H1 (cell line): ENCODE results near the gene UBE2E2. TPM values are rescaled to one million over a fixed set of nuclear protein-coding genes. Genes with fewer than 3 reads are reported as not detected.

Experiments used
- CTCF ChIA-PET: fragments of 300-600 bp; sonication (Branson Sonifier 250); formaldehyde crosslinking; loops from one replicate; lab custom pipeline; 2021; ENCODE audit not compliant: partially characterized antibody; lab: Charles Lee
- POLR2A ChIA-PET: fragments of 300-600 bp; sonication (Branson Sonifier 250); formaldehyde crosslinking; loops from one replicate; lab custom pipeline; 2021; ENCODE audit warnings: inconsistent platforms; ENCODE audit not compliant: partially characterized antibody; lab: Charles Lee
- DNase-seq, 2 experiments: peaks; one replicate each; pipeline versions ENCODE4 v3.0.0 to v3.0.0-alpha.2; 2010 to 2022; ENCODE audit warnings: low spot score in 2 of 2, low read depth in 1 of 2, mixed read lengths in 1 of 2
- FAIRE-seq: peaks from 2 replicates; lab custom pipeline; 2011; peaks lifted over from hg19 to GRCh38; lab: Jason Lieb, UNC
- H2AFZ ChIP-seq: 2 replicates; pipeline ENCODE4 v1.8.1; 2012; ENCODE audit warnings: low read length, inconsistent platforms
- H2AK5ac ChIP-seq: 2 replicates; pipeline ENCODE4 v1.6.1; 2013; ENCODE audit warnings: low read depth, low read length
- H2BK120ac ChIP-seq: replicated peaks from 2 replicates; pipeline ENCODE3; 2013; ENCODE audit warnings: low read depth, low read length, inconsistent platforms
- H2BK12ac ChIP-seq: 2 replicates; pipeline ENCODE4 v1.6.1; 2013; ENCODE audit warnings: low read depth, low read length
- H2BK15ac ChIP-seq: 2 replicates; pipeline ENCODE4 v1.6.1; 2013; ENCODE audit warnings: low read length
- H2BK20ac ChIP-seq: 2 replicates; pipeline ENCODE4 v1.6.1; 2013; ENCODE audit warnings: low read length
- H2BK5ac ChIP-seq: 2 replicates; pipeline ENCODE4 v1.6.1; 2013; ENCODE audit warnings: low read depth, low read length
- H3K14ac ChIP-seq: 2 replicates; pipeline ENCODE4 v1.6.1; 2013; ENCODE audit warnings: inconsistent platforms; ENCODE audit not compliant: insufficient read length
- H3K18ac ChIP-seq: 2 replicates; pipeline ENCODE4 v1.6.1; 2013; ENCODE audit warnings: low read length; ENCODE audit errors: extremely low read depth
- H3K23ac ChIP-seq: 2 replicates; pipeline ENCODE4 v1.6.1; 2013; ENCODE audit warnings: inconsistent platforms; ENCODE audit not compliant: insufficient read length
- H3K23me2 ChIP-seq: 2 replicates; pipeline ENCODE4 v1.6.1; 2013; ENCODE audit warnings: low read depth, low read length
- H3K27ac ChIP-seq: 2 replicates; pipeline ENCODE4 v1.6.1; 2011; ENCODE audit warnings: low read depth, low read length, inconsistent platforms
- H3K27me3 ChIP-seq, 4 experiments: replicated peaks in 1 of 4; 1 replicate in 1 of 4; 2 replicates in 3 of 4; pipeline versions ENCODE4 v1.6.1 to v1.8.1; 2011 to 2013; ENCODE audit warnings: low read length in 3 of 4, mild to moderate bottlenecking in 3 of 4, inconsistent platforms in 2 of 4, mixed read lengths in 2 of 4, moderate library complexity in 1 of 4; ENCODE audit not compliant: control insufficient read depth in 3 of 4, insufficient read depth in 3 of 4; ENCODE audit errors: extremely low read depth in 1 of 4
- H3K36me3 ChIP-seq, 4 experiments: 2 replicates each; pipeline versions ENCODE4 v1.6.1 to v1.8.1; 2011 to 2013; ENCODE audit warnings: mild to moderate bottlenecking in 4 of 4, low read length in 3 of 4, moderate library complexity in 2 of 4, control low read depth in 1 of 4, inconsistent platforms in 1 of 4; ENCODE audit not compliant: insufficient read depth in 4 of 4, control insufficient read depth in 2 of 4
- H3K4ac ChIP-seq: replicated peaks from 2 replicates; pipeline ENCODE3; 2013; ENCODE audit warnings: low read length, low read depth, mixed read lengths, inconsistent platforms; ENCODE audit not compliant: insufficient read length
- H3K4me1 ChIP-seq, 4 experiments: replicated peaks in 1 of 4; 1 replicate in 1 of 4; 2 replicates in 3 of 4; pipeline versions ENCODE4 v1.6.1 to v1.8.1; 2011 to 2013; ENCODE audit warnings: low read length in 3 of 4, inconsistent platforms in 2 of 4, mixed read lengths in 1 of 4; ENCODE audit not compliant: insufficient read depth in 4 of 4, control insufficient read depth in 3 of 4
- H3K4me2 ChIP-seq, 2 experiments: 2 replicates each; pipeline versions ENCODE4 v1.6.1 to v1.8.1; 2011 to 2013; ENCODE audit warnings: low read depth in 2 of 2, low read length in 2 of 2, control low read depth in 1 of 2, inconsistent platforms in 1 of 2, mild to moderate bottlenecking in 1 of 2; ENCODE audit not compliant: insufficient read depth in 1 of 2
- H3K4me3 ChIP-seq, 4 experiments: fragments of 200-600, 300-600 bp in 1 of 4; sonication (generic), shearing (Covaris generic), sonication (Bioruptor Twin) in 1 of 4; 2 replicates each; pipeline versions ENCODE4 v1.5.1 to v1.8.1; 2011 to 2016; ENCODE audit warnings: low read length in 4 of 4, low read depth in 3 of 4, control low read depth in 2 of 4, inconsistent platforms in 2 of 4, mild to moderate bottlenecking in 2 of 4, mixed read lengths in 1 of 4, moderate library complexity in 1 of 4; ENCODE audit not compliant: insufficient read depth in 2 of 4; ENCODE audit errors: extremely low read depth in 1 of 4
- H3K56ac ChIP-seq: replicated peaks from 2 replicates; pipeline ENCODE3; 2013; ENCODE audit warnings: low read depth, mild to moderate bottlenecking, mixed read lengths, low read length, inconsistent platforms; ENCODE audit not compliant: insufficient read length
- H3K79me1 ChIP-seq: 2 replicates; pipeline ENCODE4 v1.6.1; 2013; ENCODE audit warnings: low read depth, low read length, control low read depth
- H3K79me2 ChIP-seq, 2 experiments: 2 replicates each; pipeline versions ENCODE4 v1.6.1 to v1.8.1; 2012 to 2013; ENCODE audit warnings: low read length in 2 of 2, mild to moderate bottlenecking in 2 of 2, inconsistent platforms in 1 of 2; ENCODE audit not compliant: insufficient read depth in 2 of 2, control insufficient read depth in 1 of 2
- H3K9ac ChIP-seq, 4 experiments: replicated peaks in 1 of 4; 1 replicate in 1 of 4; 2 replicates in 3 of 4; pipeline versions ENCODE4 v1.6.1 to v1.8.1; 2011 to 2013; ENCODE audit warnings: low read depth in 3 of 4, low read length in 3 of 4, control low read depth in 2 of 4, mild to moderate bottlenecking in 2 of 4, moderate library complexity in 2 of 4, inconsistent platforms in 1 of 4; ENCODE audit errors: extremely low read depth in 1 of 4
- H3K9me3 ChIP-seq, 2 experiments: 2 replicates each; pipeline versions ENCODE4 v1.6.1 to v1.8.1; 2012 to 2013; ENCODE audit warnings: mild to moderate bottlenecking in 2 of 2, moderate library complexity in 2 of 2, control low read depth in 1 of 2, inconsistent platforms in 1 of 2, low read depth in 1 of 2, low read length in 1 of 2, mixed read lengths in 1 of 2; ENCODE audit not compliant: insufficient read depth in 2 of 2
- H4K20me1 ChIP-seq, 2 experiments: replicated peaks in 1 of 2; 2 replicates each; pipeline versions ENCODE3 to v1.8.1; 2011 to 2013; ENCODE audit warnings: inconsistent platforms in 2 of 2, low read length in 2 of 2, mild to moderate bottlenecking in 1 of 2; ENCODE audit not compliant: insufficient read depth in 2 of 2, control insufficient read depth in 1 of 2
- H4K5ac ChIP-seq: 2 replicates; pipeline ENCODE4 v1.6.1; 2013; ENCODE audit warnings: low read length, low read depth, mixed read lengths, inconsistent platforms; ENCODE audit not compliant: insufficient read length
- H4K8ac ChIP-seq: 2 replicates; pipeline ENCODE4 v1.8.0; 2013; ENCODE audit warnings: mild to moderate bottlenecking, moderate library complexity, low read length, inconsistent platforms; ENCODE audit not compliant: insufficient read depth; ENCODE audit errors: extremely low read depth
- H4K91ac ChIP-seq: replicated peaks from 2 replicates; pipeline ENCODE3; 2013; ENCODE audit warnings: low read length, mixed read lengths, inconsistent platforms; ENCODE audit not compliant: insufficient read length
- RAD21 ChIP-seq, 2 experiments: IDR thresholded peaks in 1 of 2; conservative IDR thresholded peaks in 1 of 2; 2 replicates each; pipeline ENCODE4 v1.6.1; 2011; ENCODE audit warnings: low read depth in 2 of 2, low read length in 2 of 2, improper control_type of control experiment in 1 of 2, inconsistent platforms in 1 of 2, mild to moderate bottlenecking in 1 of 2, moderate library complexity in 1 of 2
- SP2 ChIP-seq: IDR thresholded peaks from 2 replicates; pipeline ENCODE4 v1.6.1; 2012; ENCODE audit warnings: mild to moderate bottlenecking, low read length, inconsistent platforms
- WGBS, 2 experiments: shearing (Covaris generic) in 1 of 2; methylation state at CpG; one replicate each; pipeline versions ENCODE4 v1.1.6 to v1.1.7; 2013 to 2015; ENCODE audit warnings: low lambda C conversion rate in 2 of 2, mixed read lengths in 2 of 2, inconsistent platforms in 1 of 2, low coverage in 1 of 2, missing lambda C conversion rate in 1 of 2; ENCODE audit not compliant: insufficient replicate concordance in 2 of 2, insufficient coverage in 1 of 2, insufficient read length in 1 of 2; ENCODE audit errors: extremely low coverage in 1 of 2, missing lambda C conversion rate in 1 of 2; 5-methylcytosine and 5-hydroxymethylcytosine counted together
- polyA plus RNA-seq, 7 experiments: library from polyadenylated mRNA; depleted of rRNA in 3 of 7; stranded (reverse) in 5 of 7; unstranded in 2 of 7; fragments of >200 nt in 5 of 7; fragments of 200-250 nt in 2 of 7; gene quantifications; 1 replicate in 5 of 7; 2 replicates in 1 of 7; 4 replicates in 1 of 7; pipeline versions ENCODE4 v1.2.1 to v1.2.3, GENCODE V29; 2011 to 2013; ENCODE audit warnings: missing spikeins in 2 of 7, mixed read lengths in 2 of 7
- total RNA-seq: library from RNA; stranded (reverse); fragmentation: NEBNext Ultra II Directional; extraction: Animal tissue kit (Norgen Biotek cat#: 25700); gene quantifications from 2 replicates; pipeline ENCODE4 v1.2.1, GENCODE V29; 2021

The UBE2E2 gene
- total and polyA plus RNA-seq, 2 of the 8 experiments (the other 6 are each of a cell fraction or from before 2014, with no cell fraction given): 57.6 to 70.6 TPM

DNA sequence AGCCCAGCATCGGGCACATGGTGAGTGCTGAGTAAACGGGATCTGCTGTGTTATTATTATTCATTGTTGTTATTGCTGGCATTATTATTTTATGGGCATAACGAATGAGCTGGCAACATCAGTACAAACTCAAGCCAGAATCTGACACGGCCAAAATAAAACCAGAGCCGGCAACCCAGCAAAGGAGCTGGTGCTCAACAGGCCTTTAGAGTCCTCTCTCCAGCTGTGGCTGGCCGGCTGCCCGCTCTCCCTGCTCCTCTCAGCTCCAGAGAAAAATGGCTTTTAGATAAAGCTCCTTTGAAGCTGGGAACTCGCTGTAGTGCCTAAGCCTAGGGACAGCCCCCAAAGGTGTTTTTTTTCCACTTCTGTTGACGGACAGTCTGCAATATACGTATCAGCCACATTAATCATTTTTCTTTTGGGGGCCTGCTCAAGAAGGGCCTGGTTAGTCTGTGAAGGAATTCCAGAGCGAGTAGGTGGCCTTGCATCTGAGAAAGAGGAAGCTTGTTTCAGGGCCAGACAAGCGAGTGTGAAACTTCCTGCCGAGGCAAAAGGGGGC, 408.7 kb downstream of the UBE2E2 start:
- DNase-seq: peak in 1 of 2 experiments; percentile 44

More for the DNA sequence above, 408.7 kb downstream of the UBE2E2 start:
- H3K79me1 ChIP-seq: no peaks in the 10 kb centered on the region; the same call in 1 of the 2 replicates
- no peak overlapping the region for H3K27ac ChIP-seq
- WGBS, 2 experiments: 87% methylated on average over 13 of the region's 13 CpGs; no CpG with 5 or more reads in 1 of the 2 experiments
- no peak overlapping the region for H3K9ac ChIP-seq
- no peaks in the 10 kb centered on the region for H3K27me3 ChIP-seq
- no peak overlapping the region for H2BK15ac ChIP-seq
- H2BK12ac ChIP-seq: no peak overlapping the region
- no peak overlapping the region for H3K14ac ChIP-seq
- no peak overlapping the region for H3K4ac ChIP-seq
- H3K9me3 ChIP-seq: no peaks in the 10 kb centered on the region
- no peak overlapping the region for H3K4me3 ChIP-seq
- H4K5ac ChIP-seq: no peak overlapping the region
- no peak overlapping the region for H2AFZ ChIP-seq
- no peaks in the 10 kb centered on the region; the same call in 1 of the 2 replicates for H3K23me2 ChIP-seq
- H3K23ac ChIP-seq: no peak overlapping the region
- POLR2A ChIA-PET: no interaction called here
- H4K91ac ChIP-seq: no peak overlapping the region
- H2BK5ac ChIP-seq: no peak overlapping the region
- H2BK20ac ChIP-seq: no peak overlapping the region
- TF ChIP-seq RAD21 (IDR thresholded peaks at IDR 0.05 in 1 of 2, conservative IDR thresholded peaks at IDR 0.05 in 1 of 2; ENCODE audit: low read depth in 2 of 2, low read length in 2 of 2) (no peak), SP2 (no peak)
- H2BK120ac ChIP-seq: no peak overlapping the region
- peaks cover 0 to 10% (median 5%) of the 10 kb centered on the region in 4 experiments; a peak in 5 of 7 replicates for H3K4me1 ChIP-seq
- H3K4me2 ChIP-seq: no peak overlapping the region
- no peaks in the 10 kb centered on the region for H3K36me3 ChIP-seq
- no peaks in the 10 kb centered on the region for H4K20me1 ChIP-seq
- H3K79me2 ChIP-seq: no peaks in the 10 kb centered on the region
- no peak overlapping the region for H3K56ac ChIP-seq
- H4K8ac ChIP-seq: no peak overlapping the region
- H3K18ac ChIP-seq: no peak overlapping the region
- CTCF ChIA-PET: interaction anchor here (0.6 to 1.5 kb wide), 3 partner anchors 9 to 38 kb away, joined by 3 read pairs; no protein-coding TSS in a partner anchor
- H2AK5ac ChIP-seq: no peak overlapping the region
- no peak for FAIRE-seq
